GM12801 (cell line): ENCODE data around the gene FOXRED1.

Experiments
- CTCF ChIP-seq: IDR thresholded peaks from one replicate; pipeline ENCODE4 v1.5.1; 2011; ENCODE audit warnings: control low read depth; ENCODE audit not compliant: insufficient read length; ENCODE audit errors: extremely low read depth

The FOXRED1 gene

GRCh38 chr11:126257144-126257543 lies 11.8 kb upstream of the FOXRED1 start:
- TF ChIP-seq CTCF = no peak

- TF ChIP-seq CTCF = no peak
Measured at GRCh38 chr11:126257764-126258163, 11.2 kb upstream of the FOXRED1 start.

DNA sequence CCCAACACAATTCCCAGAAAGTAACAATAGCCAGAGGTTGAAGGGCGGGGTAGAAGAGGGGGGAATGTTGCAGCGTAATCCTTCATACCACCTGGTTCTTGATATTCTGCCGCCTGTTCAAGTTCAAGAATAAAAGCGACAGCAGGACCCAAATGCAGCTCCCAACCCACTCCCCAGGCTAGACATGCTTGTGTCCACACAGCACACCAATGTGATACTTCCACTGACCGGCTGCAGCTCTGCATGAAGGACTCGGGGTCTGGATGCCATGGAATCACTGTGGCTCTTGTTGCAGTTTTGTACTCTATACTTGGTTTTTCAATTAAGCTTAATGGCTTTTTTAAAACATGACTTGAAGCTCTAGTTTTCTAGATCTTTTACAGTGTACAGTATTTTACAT lies 6.7 kb upstream of the FOXRED1 start:
- TF ChIP-seq CTCF = no peak

DNA sequence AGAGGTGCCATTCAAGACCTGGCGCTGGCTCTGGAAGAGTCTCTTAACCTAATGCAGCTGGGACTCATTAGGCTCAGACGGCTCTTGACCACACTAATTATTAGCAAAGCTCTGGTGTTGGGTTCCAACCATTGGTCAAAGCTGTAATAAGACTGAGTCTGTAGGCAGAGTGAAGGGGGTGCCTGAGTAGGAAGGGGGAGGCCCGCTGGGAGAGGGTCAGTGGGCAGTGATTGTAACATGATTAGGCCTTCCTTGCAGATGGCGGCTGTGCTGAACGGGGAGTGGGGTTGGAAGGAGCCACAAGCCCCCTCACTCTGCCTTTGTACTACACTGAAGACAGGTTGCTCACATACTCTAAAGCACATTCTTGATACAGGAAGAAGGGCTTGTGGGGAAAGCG lies 5.5 kb upstream of the FOXRED1 start:
- no peak for TF ChIP-seq CTCF

DNA sequence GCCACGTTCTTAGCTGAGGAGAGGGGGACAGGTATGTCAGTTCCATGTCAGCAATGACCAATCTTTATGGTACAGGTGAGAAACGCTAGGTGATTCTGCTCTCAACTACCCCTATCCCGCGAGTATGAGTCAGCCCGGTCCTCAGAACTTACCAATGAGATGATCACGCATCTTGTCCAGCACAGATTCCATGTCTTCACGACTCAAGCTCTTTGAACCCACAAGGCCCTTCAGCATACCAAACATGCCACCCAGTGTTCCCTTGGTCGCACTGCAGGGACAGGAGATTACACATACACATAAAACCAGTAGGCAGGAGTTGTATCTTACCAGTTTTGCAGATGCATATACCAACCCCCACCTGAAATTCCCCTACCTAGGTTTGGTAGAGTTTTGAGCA lies 3.1 kb upstream of the FOXRED1 start:
- TF ChIP-seq CTCF = no peak

DNA sequence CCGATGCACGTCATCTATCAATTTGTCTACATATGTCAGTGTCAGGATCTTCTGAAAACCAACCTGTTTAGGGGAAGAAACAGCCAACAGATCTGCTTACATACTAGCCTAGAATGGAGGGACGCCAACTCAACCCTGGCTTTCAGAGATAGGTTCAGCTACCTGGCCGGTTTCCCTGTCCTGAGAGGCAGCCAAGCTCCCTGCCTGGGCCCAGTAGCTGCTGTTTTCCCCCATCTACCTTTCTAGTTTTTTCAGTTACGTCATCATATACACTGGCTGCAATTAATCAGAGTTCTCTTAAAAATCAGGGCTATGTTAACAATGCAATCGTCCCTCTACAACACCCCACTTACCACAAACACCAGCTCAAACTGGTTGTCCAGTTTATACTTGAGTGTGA lies 1.3 kb upstream of the FOXRED1 start:
- no peak for TF ChIP-seq CTCF

DNA sequence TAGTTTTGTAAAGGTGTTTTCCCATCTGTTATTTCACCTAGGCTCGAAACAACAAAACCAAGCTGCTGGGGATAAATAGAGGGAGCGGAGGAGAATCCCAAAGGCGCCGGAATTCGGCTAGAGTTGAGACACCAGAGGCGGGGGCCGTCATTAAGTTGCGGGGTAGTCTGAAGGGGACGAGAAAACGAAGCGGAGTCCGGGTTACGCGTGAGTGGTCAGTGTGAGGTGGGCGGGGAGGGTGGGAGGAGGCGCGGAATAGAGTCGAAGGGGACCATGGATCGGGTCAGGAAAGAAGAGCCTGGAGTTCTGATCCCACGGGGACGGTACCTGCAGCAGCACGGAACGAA lies 620 bp upstream of the FOXRED1 start:
- TF ChIP-seq CTCF = no peak

- no peak for TF ChIP-seq CTCF
Measured at GRCh38 chr11:126277322-126277721, 8.4 kb downstream of the FOXRED1 start.
